Right lobe of liver (tissue), 6 donors: ENCODE results near the gene CCDC172. TPM values are rescaled to one million over a fixed set of nuclear protein-coding genes. Genes with fewer than 3 reads are reported as not detected.

Experiments used
- ATAC-seq, 4 donors: fragments of 200-7000 bp; cut with Tn5 transposase; one replicate each; pipeline ENCODE4 v1.9.1; 2020; ENCODE audit warnings: mild to moderate bottlenecking in 4 of 4, moderate library complexity in 4 of 4
- DNase-seq, 3 donors: peaks; one replicate each; pipeline ENCODE4 v3.0.0-alpha.2; 2020
- H3K27ac ChIP-seq, 3 donors: fragments of 200-600 bp; one replicate each; pipeline ENCODE4 v1.8.0; 2022
- H3K27me3 ChIP-seq, 2 donors: fragments of 200-600 bp; one replicate each; pipeline ENCODE4 v1.8.0; 2022
- H3K36me3 ChIP-seq, 4 donors: fragments of 200-600 bp; sonication (generic) in 1 of 4; one replicate each; pipeline versions ENCODE4 v1.5.1 to v1.8.0; 2017 to 2022; ENCODE audit warnings: control low read depth in 1 of 4
- H3K4me1 ChIP-seq, 4 donors: fragments of 200-600 bp; sonication (generic) in 1 of 4; one replicate each; pipeline versions ENCODE4 v1.5.1 to v1.8.0; 2017 to 2022; ENCODE audit warnings: control low read depth in 1 of 4
- H3K4me3 ChIP-seq, 3 donors: fragments of 200-600 bp; one replicate each; pipeline ENCODE4 v1.8.0; 2022
- H3K9me3 ChIP-seq, 4 donors: fragments of 200-600 bp; sonication (generic) in 1 of 4; one replicate each; pipeline versions ENCODE4 v1.5.1 to v1.8.0; 2017 to 2022; ENCODE audit warnings: control low read depth in 1 of 4
- POLR2A ChIP-seq: fragments of 450-650 bp; IDR thresholded peaks from one replicate; pipeline ENCODE4 v1.6.1; 2017; ENCODE audit warnings: antibody characterized with exemption, mild to moderate bottlenecking
- WGBS: methylation state at CpG from one replicate; pipeline ENCODE4 v1.1.6; 2018; ENCODE audit warnings: low coverage, low lambda C conversion rate; ENCODE audit not compliant: insufficient coverage; ENCODE audit errors: missing lambda C conversion rate; 5-methylcytosine and 5-hydroxymethylcytosine counted together
- intact Hi-C, 2 donors: fragments of 100-400 bp; cut with DNase I; formaldehyde crosslinking; loops; one replicate each; pipeline versions ENCODE4 v1.11.2 to v1.14.1; 2022
- total RNA-seq, 6 experiments: library from RNA; depleted of rRNA in 2 of 6; stranded (reverse); fragments of >200 nt in 2 of 6; fragmentation: NEBNext Ultra II Directional in 3 of 6; extraction: Animal tissue kit (Norgen Biotek cat#: 25700) in 3 of 6; gene quantifications; one replicate each; pipeline versions ENCODE4 v1.1.0 to v1.2.4, GENCODE V29; 2016 to 2023
- TF ChIP-seq, protein P1 (sequence below), 4 donors: fragments of 200-600 bp in 3 of 4; fragments of 450-650 bp in 1 of 4; IDR thresholded peaks; one replicate each; pipeline versions ENCODE4 v1.5.1 to v1.8.0; 2016 to 2022; ENCODE audit warnings: antibody characterized with exemption in 4 of 4, mild to moderate bottlenecking in 2 of 4
- donor health status: DM: no; HTN: yes; CAD: no.
- donor health status: DM: no; HTN: no; CAD: no.
- donor health status: DM: no; HTN: no; CAD: no.
- donor health status: DM: no; HTN: yes; CAD: no.
- donor health status: DM: no; HTN: yes; CAD: no.

The CCDC172 gene
- total RNA-seq, 6 experiments from 2014 or later: not detected

DNA sequence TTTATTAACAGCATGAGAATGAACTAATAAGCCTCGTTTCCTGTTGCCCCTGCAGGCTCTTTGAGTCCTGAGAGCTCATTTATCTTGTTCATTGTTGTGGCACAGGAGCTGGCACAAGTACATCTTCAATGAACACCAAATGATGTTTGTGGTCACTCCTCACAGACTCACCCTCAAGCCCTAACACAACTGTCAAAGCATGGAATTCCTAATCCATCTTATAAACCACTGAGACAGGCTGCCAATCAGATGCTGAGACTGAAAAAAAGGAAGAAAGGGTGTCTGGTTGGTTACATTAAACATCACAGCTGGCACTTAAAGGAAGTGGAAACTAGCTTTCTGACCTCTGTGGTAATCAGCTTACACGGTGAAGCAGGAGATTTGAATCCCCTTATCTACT is 7.7 kb upstream of the CCDC172 start:
- ATAC-seq: no peak
- no peaks in the 10 kb centered on the region for H3K36me3 ChIP-seq
- no peak overlapping the region for H3K4me3 ChIP-seq
- H3K27ac ChIP-seq: no peak overlapping the region
- no peaks in the 10 kb centered on the region for H3K27me3 ChIP-seq
- no peaks in the 10 kb centered on the region for H3K9me3 ChIP-seq
- H3K4me1 ChIP-seq: no peaks in the 10 kb centered on the region
- TF ChIP-seq, protein P1, sequence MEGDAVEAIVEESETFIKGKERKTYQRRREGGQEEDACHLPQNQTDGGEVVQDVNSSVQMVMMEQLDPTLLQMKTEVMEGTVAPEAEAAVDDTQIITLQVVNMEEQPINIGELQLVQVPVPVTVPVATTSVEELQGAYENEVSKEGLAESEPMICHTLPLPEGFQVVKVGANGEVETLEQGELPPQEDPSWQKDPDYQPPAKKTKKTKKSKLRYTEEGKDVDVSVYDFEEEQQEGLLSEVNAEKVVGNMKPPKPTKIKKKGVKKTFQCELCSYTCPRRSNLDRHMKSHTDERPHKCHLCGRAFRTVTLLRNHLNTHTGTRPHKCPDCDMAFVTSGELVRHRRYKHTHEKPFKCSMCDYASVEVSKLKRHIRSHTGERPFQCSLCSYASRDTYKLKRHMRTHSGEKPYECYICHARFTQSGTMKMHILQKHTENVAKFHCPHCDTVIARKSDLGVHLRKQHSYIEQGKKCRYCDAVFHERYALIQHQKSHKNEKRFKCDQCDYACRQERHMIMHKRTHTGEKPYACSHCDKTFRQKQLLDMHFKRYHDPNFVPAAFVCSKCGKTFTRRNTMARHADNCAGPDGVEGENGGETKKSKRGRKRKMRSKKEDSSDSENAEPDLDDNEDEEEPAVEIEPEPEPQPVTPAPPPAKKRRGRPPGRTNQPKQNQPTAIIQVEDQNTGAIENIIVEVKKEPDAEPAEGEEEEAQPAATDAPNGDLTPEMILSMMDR (IDR thresholded peaks at IDR 0.05): no peak
- TF ChIP-seq POLR2A: no peak
- intact Hi-C loops: no loop called here
- no peak for DNase-seq
- 18% methylated on average over 2 of the region's 2 CpGs for WGBS

DNA sequence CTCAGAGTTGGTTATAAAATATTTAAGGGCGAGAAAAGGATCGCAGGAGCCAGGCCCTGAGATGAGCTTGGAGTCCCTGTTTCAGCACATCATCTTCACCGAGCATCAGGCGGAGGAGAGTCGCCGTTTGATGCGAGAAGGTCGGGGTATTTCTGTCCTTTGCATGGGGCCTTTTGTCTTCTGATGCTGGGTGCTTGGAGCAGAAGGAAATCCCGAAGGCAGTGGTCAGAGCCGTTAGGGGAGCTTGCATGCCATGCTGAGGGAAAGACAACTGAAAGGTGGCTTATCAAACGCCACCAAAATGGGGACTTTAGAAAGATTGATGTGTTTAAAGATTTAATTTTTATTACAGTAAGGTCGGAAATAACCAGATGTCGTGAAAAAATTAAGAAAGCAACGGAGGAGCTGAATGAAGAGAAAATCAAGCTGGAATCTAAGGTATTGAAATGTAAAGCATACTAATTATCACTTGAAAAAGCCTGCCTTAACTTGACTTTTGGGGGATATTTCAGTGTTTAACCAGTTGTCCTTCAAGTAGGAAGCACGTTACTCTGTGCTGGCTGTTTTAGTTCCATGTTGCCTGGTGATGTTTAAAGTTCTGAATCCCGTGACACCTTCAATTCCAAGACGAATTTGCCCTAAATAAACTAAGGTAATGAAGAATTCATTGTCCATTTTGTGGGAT is 845 bp downstream of the CCDC172 start:
- DNase-seq (no peak), ATAC-seq (no peak)
- Histone ChIP-seq H3K9me3 (no peaks in the 10 kb centered on the region), H3K4me1 (no peaks in the 10 kb centered on the region), H3K27ac (no peak overlapping the region), H3K4me3 (no peak overlapping the region), H3K27me3 (peaks cover 0 to 4% of the 10 kb centered on the region in 2 donors), H3K36me3 (no peaks in the 10 kb centered on the region)
- intact Hi-C loops: no loop called here
- no peak for TF ChIP-seq POLR2A
- TF ChIP-seq, protein P1 (IDR thresholded peaks at IDR 0.05): no peak
- WGBS: 26% methylated on average over 17 of the region's 17 CpGs

DNA sequence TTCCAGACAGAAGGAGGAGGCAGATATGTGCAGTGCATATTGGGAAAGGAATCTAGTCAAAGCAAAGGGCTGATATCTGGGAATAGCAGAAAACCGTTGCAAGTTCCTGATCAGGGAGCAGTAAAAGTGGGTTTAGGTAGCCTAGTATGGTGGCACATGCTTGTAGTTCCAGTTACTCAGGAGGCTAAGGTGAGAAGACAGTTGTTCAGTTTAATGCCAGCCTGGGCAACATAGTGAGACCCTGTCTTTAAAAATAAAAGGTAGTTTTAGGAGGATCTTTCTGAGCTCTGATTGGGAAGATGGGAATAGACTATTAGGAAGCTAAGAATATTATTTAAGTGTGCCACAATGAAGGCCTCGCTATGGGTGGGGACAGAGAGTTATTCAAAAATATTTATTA is 1.7 kb downstream of the CCDC172 start:
- intact Hi-C loops: no loop called here
- H3K4me3 ChIP-seq: no peak overlapping the region
- no peaks in the 10 kb centered on the region for H3K4me1 ChIP-seq
- ATAC-seq: no peak
- DNase-seq: no peak
- no peaks in the 10 kb centered on the region for H3K36me3 ChIP-seq
- no peaks in the 10 kb centered on the region for H3K9me3 ChIP-seq
- peaks cover 0 to 4% of the 10 kb centered on the region in 2 donors for H3K27me3 ChIP-seq
- 69% methylated on average over 2 of the region's 2 CpGs for WGBS
- no peak overlapping the region for H3K27ac ChIP-seq
- TF ChIP-seq POLR2A: no peak
- TF ChIP-seq, protein P1 (IDR thresholded peaks at IDR 0.05): no peak

DNA sequence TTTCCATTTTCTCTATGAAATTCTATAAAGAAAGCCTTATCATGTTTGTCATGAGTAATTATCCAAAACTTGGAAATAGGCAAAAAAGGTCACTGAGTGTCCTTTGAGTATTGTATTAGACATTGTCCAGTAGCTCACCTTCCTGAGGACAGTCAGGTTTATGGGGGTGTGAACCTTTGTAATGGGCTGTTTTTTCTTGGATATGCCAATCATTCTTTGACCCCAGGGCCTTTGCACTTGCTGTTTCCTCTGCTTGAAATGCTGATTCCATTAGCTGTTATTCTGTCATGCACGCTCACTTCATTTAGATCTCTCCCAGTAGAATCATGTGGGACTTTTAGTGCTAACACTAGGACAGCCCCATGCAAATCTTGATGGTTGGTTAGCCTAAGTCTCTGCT is 4.9 kb downstream of the CCDC172 start:
- ATAC-seq (no peak), DNase-seq (no peak)
- TF ChIP-seq, protein P1 (IDR thresholded peaks at IDR 0.05): no peak
- TF ChIP-seq POLR2A: no peak
- no peaks in the 10 kb centered on the region for H3K9me3 ChIP-seq
- 67% methylated on average over 1 of the region's 1 CpG for WGBS
- H3K27ac ChIP-seq: no peak overlapping the region
- H3K4me3 ChIP-seq: no peak overlapping the region
- H3K36me3 ChIP-seq: no peaks in the 10 kb centered on the region
- peaks cover 0 to 4% of the 10 kb centered on the region in 2 donors for H3K27me3 ChIP-seq
- no peaks in the 10 kb centered on the region for H3K4me1 ChIP-seq
- intact Hi-C loops: no loop called here
